GM21619 (cell line): ENCODE measurements around the gene A1BG.

Experiments
- ATAC-seq: cut with Tn5 transposase; IDR thresholded peaks from one replicate; pipeline ENCODE4 v1.9.1; 2021; ENCODE audit not compliant: unreplicated experiment

The A1BG gene

DNA sequence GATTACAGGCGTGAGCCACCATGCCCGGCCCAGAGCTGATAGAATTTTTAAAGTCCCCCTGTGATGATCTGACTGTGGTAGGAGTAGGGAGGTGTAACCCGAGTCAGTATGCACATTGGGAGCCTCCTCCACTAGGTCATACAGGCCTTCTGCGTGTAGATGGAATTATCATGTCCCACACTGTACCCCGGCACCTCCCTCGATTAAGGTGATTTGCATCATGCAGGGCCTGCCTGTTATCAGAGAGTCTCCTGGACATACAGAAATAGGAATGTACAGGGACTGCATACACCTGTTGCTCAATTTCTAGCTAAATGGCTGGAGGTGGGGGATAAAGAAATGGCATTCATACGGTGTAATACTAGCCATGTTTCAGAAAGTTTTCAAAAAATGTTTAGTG lies 49.0 kb downstream of the A1BG start:
- ATAC-seq = no peak

- ATAC-seq = no peak
Observed at GRCh38 chr19:58300620-58301019, 52.7 kb downstream of the A1BG start.

- no peak for ATAC-seq
Observed at GRCh38 chr19:58296104-58296503, 57.2 kb downstream of the A1BG start.
